GM12891 (cell line): ENCODE results near the gene RBFOX1.

Experiments
- POLR2A ChIP-seq: IDR thresholded peaks from 2 replicates; pipeline ENCODE4 v1.6.1; 2011; ENCODE audit warnings: low read depth, low read length, control low read depth
- POLR2AphosphoS5 ChIP-seq: IDR thresholded peaks from 2 replicates; pipeline ENCODE4 v1.6.1; 2011; ENCODE audit warnings: low read depth, low read length, control low read depth
- TAF1 ChIP-seq: IDR thresholded peaks from 2 replicates; pipeline ENCODE4 v1.6.1; 2011; ENCODE audit warnings: low read depth, low read length, control low read depth

DNA sequence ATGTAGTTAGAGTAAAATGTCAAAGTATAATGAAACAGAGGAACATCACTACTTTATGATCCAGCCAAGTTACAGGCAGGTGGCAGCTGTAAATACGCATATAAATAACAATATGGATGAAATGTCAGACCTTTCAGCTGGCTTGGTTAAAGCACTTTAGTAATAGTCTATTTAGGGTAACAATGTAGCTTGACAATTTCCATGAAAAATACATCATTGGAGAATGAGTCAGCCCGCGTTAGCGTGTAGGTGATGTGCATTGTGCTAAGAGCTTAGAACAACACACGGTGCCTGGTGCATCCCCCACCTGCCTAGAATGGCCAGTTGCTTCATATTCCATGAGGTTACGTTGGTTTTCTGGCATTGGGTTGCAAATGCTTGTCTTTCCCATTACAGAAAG lies 119.4 kb downstream of the RBFOX1 start:
- TF ChIP-seq POLR2A (no peak), TAF1 (no peak), POLR2AphosphoS5 (no peak)
